Transverse colon (tissue), 4 donors: ENCODE results near the gene CHST13. TPM values are rescaled to one million over a fixed set of nuclear protein-coding genes. Genes with fewer than 3 reads are reported as not detected.

ENCODE experiments used
- DNase-seq: peaks from one replicate; pipeline ENCODE4 v3.0.0-alpha.2; 2019
- H3K27ac ChIP-seq, 4 donors: fragments of 200-600 bp; sonication (generic); 2 replicates each; pipeline ENCODE4 v1.5.1; 2016 to 2018; ENCODE audit warnings: inconsistent platforms in 4 of 4
- H3K27me3 ChIP-seq: fragments of 200-600 bp; sonication (generic); 2 replicates; pipeline ENCODE4 v1.5.1; 2017; ENCODE audit warnings: inconsistent platforms
- H3K36me3 ChIP-seq, 4 donors: fragments of 200-600 bp; sonication (generic); 2 replicates each; pipeline ENCODE4 v1.5.1; 2017 to 2019; ENCODE audit warnings: inconsistent platforms in 4 of 4
- H3K4me1 ChIP-seq, 4 donors: fragments of 200-600 bp; sonication (generic); 2 replicates each; pipeline ENCODE4 v1.5.1; 2017 to 2020; ENCODE audit warnings: inconsistent platforms in 4 of 4
- H3K4me3 ChIP-seq, 4 donors: fragments of 200-600 bp; sonication (generic); 1 replicate in 1 of 4; 2 replicates in 3 of 4; pipeline versions ENCODE4 v1.5.1 to v1.6.1; 2017 to 2019; ENCODE audit warnings: inconsistent platforms in 4 of 4
- H3K9me3 ChIP-seq, 2 donors: fragments of 200-600 bp; sonication (generic); 2 replicates each; pipeline ENCODE4 v1.5.1; 2017 to 2019; ENCODE audit warnings: inconsistent platforms in 2 of 2
- EP300 ChIP-seq: sonication (generic); formaldehyde crosslinking; IDR thresholded peaks from one replicate; pipeline ENCODE4 v1.6.1; 2017; ENCODE audit warnings: antibody characterized with exemption, low read depth
- POLR2A ChIP-seq: fragments of 450-650 bp; IDR thresholded peaks from one replicate; pipeline ENCODE4 v1.6.1; 2016; ENCODE audit warnings: antibody characterized with exemption, mild to moderate bottlenecking, moderate library complexity
- POLR2AphosphoS5 ChIP-seq, 3 donors: sonication (generic); formaldehyde crosslinking; IDR thresholded peaks; one replicate each; pipeline ENCODE4 v1.6.1; 2016; ENCODE audit warnings: antibody characterized with exemption in 3 of 3
- WGBS, 2 donors: methylation state at CpG; one replicate each; pipeline ENCODE4 v1.1.5; 2018; ENCODE audit warnings: low coverage in 1 of 2; 5-methylcytosine and 5-hydroxymethylcytosine counted together
- in situ Hi-C, 4 donors: fragments of 200-750 bp; cut with MboI; loops; one replicate each; pipeline versions ENCODE4 v1.15.0 to v1.15.1; 2017; ENCODE audit warnings: low sequenced_read_pairs in 3 of 4, low pct_ligation_motif_present in 1 of 4, low pct_unique_long_range_greater_than_20kb in 1 of 4
- intact Hi-C: fragments of 100-400 bp; cut with DNase I; formaldehyde crosslinking; loops from one replicate; pipeline ENCODE4 v1.15.1; 2023; ENCODE audit warnings: low total_unique reads
- total RNA-seq, 4 donors: library from RNA; depleted of rRNA; stranded (reverse); fragments of >200 nt; gene quantifications; one replicate each; pipeline ENCODE4 v1.1.0, GENCODE V29; 2016
- TF ChIP-seq, protein P1 (sequence below), 5 experiments: fragments of 200-600 bp in 3 of 5; fragments of 450-650 bp in 2 of 5; sonication (generic) in 3 of 5; IDR thresholded peaks; 1 replicate in 2 of 5; 2 replicates in 3 of 5; pipeline ENCODE4 v1.5.1; 2016 to 2017; ENCODE audit warnings: antibody characterized with exemption in 5 of 5, inconsistent platforms in 3 of 5, mild to moderate bottlenecking in 2 of 5, moderate library complexity in 1 of 5

The CHST13 gene
- total RNA-seq, 4 donors from 2014 or later: 2.0 to 6.4 (median 4.9) TPM; not detected in 1

DNA sequence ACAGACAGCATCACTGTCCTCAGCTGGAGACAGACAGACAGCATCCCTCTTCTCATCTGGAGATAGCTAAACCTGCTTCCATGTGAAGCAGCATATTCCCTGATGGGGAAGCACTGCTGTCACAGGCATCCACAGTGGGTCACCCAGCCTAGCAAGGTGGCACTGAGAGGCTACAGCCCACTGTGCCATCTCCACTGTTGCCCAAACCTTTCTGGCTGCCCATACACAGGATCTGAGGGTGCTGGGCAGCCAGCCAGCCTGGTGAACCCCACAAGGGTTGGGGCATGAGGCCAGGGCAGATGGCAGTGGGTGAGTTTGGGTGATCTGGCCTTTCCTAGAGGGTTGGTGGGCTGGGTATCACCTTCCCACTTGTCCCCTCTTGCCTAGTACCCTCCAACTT is 11.7 kb downstream of the CHST13 start:
- in situ Hi-C loops (no loop called here), intact Hi-C loops (no loop called here)
- no peak for DNase-seq
- Histone ChIP-seq H3K9me3 (no peaks in the 10 kb centered on the region), H3K36me3 (no peaks in the 10 kb centered on the region), H3K4me3 (no peak overlapping the region), H3K4me1 (no peaks in the 10 kb centered on the region), H3K27me3 (no peaks in the 10 kb centered on the region), H3K27ac (no peak overlapping the region)
- TF ChIP-seq EP300: no peak
- no peak for TF ChIP-seq POLR2AphosphoS5 (IDR thresholded peaks at IDR 0.05)
- TF ChIP-seq POLR2A: no peak
- TF ChIP-seq, protein P1, sequence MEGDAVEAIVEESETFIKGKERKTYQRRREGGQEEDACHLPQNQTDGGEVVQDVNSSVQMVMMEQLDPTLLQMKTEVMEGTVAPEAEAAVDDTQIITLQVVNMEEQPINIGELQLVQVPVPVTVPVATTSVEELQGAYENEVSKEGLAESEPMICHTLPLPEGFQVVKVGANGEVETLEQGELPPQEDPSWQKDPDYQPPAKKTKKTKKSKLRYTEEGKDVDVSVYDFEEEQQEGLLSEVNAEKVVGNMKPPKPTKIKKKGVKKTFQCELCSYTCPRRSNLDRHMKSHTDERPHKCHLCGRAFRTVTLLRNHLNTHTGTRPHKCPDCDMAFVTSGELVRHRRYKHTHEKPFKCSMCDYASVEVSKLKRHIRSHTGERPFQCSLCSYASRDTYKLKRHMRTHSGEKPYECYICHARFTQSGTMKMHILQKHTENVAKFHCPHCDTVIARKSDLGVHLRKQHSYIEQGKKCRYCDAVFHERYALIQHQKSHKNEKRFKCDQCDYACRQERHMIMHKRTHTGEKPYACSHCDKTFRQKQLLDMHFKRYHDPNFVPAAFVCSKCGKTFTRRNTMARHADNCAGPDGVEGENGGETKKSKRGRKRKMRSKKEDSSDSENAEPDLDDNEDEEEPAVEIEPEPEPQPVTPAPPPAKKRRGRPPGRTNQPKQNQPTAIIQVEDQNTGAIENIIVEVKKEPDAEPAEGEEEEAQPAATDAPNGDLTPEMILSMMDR (IDR thresholded peaks at IDR 0.05): no peak

DNA sequence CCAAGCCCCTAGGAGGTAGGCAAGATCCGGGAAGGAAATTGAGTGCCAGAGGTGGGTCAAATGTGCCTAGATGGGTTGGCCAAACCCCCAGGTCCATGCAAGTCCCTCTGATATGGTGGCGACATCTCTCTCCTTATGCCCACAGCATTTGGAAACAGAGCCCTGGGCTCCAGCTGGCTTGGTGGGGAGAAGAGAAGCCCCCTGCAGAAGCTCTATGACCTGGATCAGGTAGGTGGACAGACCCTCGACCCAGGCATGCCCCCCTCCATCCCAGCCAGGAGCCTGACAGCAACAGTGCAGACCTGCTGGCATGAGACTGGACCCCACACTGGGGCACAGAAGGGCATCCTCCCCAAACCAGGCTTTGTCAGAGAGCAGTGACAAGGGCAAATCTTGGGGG is 12.2 kb downstream of the CHST13 start:
- TF ChIP-seq, protein P1 (IDR thresholded peaks at IDR 0.05): no peak
- TF ChIP-seq POLR2AphosphoS5 (IDR thresholded peaks at IDR 0.05) (no peak), EP300 (no peak), POLR2A (no peak)
- Histone ChIP-seq H3K9me3 (no peaks in the 10 kb centered on the region), H3K36me3 (no peaks in the 10 kb centered on the region), H3K4me1 (no peaks in the 10 kb centered on the region), H3K27ac (no peak overlapping the region), H3K4me3 (no peak overlapping the region), H3K27me3 (peaks cover 2% of the 10 kb centered on the region)
- intact Hi-C loops (no loop called here), in situ Hi-C loops (no loop called here)
- DNase-seq: no peak
- 80% methylated on average over 3 of the region's 3 CpGs; no CpG with 5 or more reads in 1 of the 2 donors for WGBS, 2 donors

DNA sequence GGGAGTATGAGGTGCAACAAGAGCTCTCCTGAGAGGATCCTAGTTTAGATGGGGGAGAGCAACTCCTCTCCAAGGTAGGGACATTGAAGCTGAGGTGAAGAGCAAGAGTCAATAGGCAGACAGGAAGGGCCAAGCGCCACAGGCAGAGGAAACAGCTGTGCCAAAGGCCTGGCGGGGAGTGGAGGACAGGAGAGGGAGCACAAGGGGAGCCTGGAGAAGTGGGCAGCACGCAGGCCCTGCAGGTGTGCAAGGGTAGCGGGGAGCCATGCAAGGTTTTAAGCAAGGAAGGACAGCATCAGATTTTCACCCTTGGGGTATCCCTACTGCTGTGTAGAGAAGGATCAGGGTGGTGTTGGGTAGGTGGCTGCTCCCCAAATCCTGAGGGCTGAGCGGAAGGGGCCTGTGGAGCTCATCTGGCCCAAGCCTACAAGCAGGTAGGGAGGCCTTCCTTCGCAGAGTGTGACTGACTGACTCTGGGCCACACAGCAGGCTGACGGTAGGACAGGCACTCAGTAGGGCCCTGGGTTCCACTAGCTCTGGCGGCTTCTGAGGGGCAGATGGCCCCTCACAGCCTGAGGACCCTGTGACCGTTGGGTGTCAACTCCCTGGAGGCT is 13.3 kb downstream of the CHST13 start:
- Histone ChIP-seq H3K4me1 (no peaks in the 10 kb centered on the region), H3K27ac (no peak overlapping the region), H3K27me3 (peaks cover 13% of the 10 kb centered on the region), H3K9me3 (no peaks in the 10 kb centered on the region), H3K36me3 (no peaks in the 10 kb centered on the region), H3K4me3 (no peak overlapping the region)
- TF ChIP-seq EP300 (no peak), POLR2A (no peak), POLR2AphosphoS5 (IDR thresholded peaks at IDR 0.05) (no peak)
- TF ChIP-seq, protein P1 (IDR thresholded peaks at IDR 0.05): no peak
- in situ Hi-C loops: no loop called here
- intact Hi-C loops: no loop called here
- WGBS, 2 donors: 73 to 78% methylated on average over 4 to 9 of the region's 9 CpGs
- DNase-seq: no peak

DNA sequence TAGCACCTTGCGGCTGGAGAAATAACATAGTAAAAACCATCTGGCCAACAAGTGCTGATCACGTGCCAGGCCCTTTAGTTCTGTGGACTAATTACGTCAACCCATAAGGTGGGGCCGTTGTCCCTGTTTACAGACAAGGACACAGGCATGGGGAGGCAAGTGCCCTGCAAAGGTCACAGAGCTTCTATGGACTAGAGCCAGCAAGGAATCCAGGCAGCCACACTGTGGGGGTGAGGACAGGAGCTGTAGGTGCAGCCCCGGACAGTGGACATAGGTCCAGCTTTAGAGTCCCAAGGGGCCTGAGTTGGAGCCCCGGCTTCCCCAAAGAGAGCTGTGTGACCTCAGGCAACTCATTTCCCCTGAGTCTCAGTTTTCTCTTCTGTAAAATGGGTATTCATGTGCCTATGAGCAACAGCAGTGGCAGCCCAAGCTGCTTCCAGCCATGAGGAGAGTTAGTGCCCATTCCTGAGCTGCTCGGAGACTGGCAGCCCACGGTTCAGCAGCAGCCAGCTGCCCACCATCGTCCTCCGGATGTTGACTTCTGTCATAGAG is 13.9 kb downstream of the CHST13 start:
- H3K27me3 ChIP-seq: peaks cover 18% of the 10 kb centered on the region
- no peaks in the 10 kb centered on the region for H3K36me3 ChIP-seq
- WGBS, 2 donors: 63% methylated on average over 10 of the region's 10 CpGs; no CpG with 5 or more reads in 1 of the 2 donors
- no peak overlapping the region for H3K27ac ChIP-seq
- no peaks in the 10 kb centered on the region for H3K4me1 ChIP-seq
- intact Hi-C loops (no loop called here), in situ Hi-C loops (no loop called here)
- H3K9me3 ChIP-seq: no peaks in the 10 kb centered on the region
- H3K4me3 ChIP-seq: no peak overlapping the region
- no peak for TF ChIP-seq POLR2AphosphoS5 (IDR thresholded peaks at IDR 0.05)
- peak; percentile 54 for DNase-seq

DNA sequence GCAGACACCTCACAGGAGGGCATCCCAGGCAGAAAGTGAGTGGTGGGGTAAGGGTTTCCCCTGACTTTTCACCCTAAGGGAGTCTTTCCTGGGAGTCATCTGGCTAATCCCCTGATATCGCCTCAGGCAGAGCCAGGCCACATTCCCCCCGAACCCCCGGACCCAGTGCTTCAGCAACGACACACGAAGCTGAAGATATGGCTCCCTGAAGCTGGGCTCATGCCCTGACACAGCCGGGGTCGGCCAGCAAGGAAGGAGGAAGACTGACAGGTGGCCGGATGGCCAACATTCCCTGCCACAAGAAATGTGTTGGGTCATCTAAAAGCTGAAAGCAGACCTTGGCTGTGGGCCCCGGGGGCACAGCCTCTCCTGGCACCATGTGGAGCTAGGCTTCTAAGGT is 14.4 kb downstream of the CHST13 start:
- in situ Hi-C loops: no loop called here
- Histone ChIP-seq H3K36me3 (no peaks in the 10 kb centered on the region), H3K27me3 (peaks cover 18% of the 10 kb centered on the region), H3K27ac (no peak overlapping the region), H3K4me1 (no peaks in the 10 kb centered on the region), H3K9me3 (no peaks in the 10 kb centered on the region), H3K4me3 (no peak overlapping the region)
- peak; percentile 5 for DNase-seq
- intact Hi-C loops: no loop called here
- TF ChIP-seq, protein P1 (IDR thresholded peaks at IDR 0.05): no peak
- no peak for TF ChIP-seq POLR2A
- no peak for TF ChIP-seq EP300
- TF ChIP-seq POLR2AphosphoS5 (IDR thresholded peaks at IDR 0.05): no peak
- 76% methylated on average over 9 of the region's 9 CpGs; no CpG with 5 or more reads in 1 of the 2 donors for WGBS, 2 donors
